Measurements from ENCODE around the gene KIF26B. TPM values are rescaled to one million over a fixed set of nuclear protein-coding genes. Genes with fewer than 3 reads are reported as not detected.

KIF26B gene
- total RNA-seq, 1 donor from 2014 or later: 2.1 TPM

- FAIRE-seq: no peak
These were observed 215.5 kb downstream of the KIF26B start for GRCh38 chr1:245370175-245370825.

GRCh38 chr1:245370905-245371581 lies 216.3 kb downstream of the KIF26B start:
- H3K27me3 ChIP-seq (ENCODE audit: control insufficient read depth, insufficient read depth, low read length): no peaks in the 10 kb centered on the region

More at GRCh38 chr1:245370175-245370825, 215.5 kb downstream of the KIF26B start:
- H3K4me3 ChIP-seq (ENCODE audit: low read depth, low read length): no peak overlapping the region
- no peaks in the 10 kb centered on the region for H3K27me3 ChIP-seq (ENCODE audit: control insufficient read depth, insufficient read depth, low read length)
- no peaks in the 10 kb centered on the region for H3K36me3 ChIP-seq (ENCODE audit: control insufficient read depth, insufficient read depth, low read length)
- no peak for DNase-seq (ENCODE audit: low read depth)
- TF ChIP-seq CTCF (IDR thresholded peaks at IDR 0.05; ENCODE audit: insufficient read depth, low read length, severe bottlenecking): no peak

GRCh38 chr1:245373131-245373530 lies 218.3 kb downstream of the KIF26B start:
- H3K36me3 ChIP-seq (ENCODE audit: control insufficient read depth, insufficient read depth, low read length): no peaks in the 10 kb centered on the region
- no peaks in the 10 kb centered on the region for H3K27me3 ChIP-seq (ENCODE audit: control insufficient read depth, insufficient read depth, low read length)
- H3K4me3 ChIP-seq (ENCODE audit: low read depth, low read length): no peak overlapping the region
- FAIRE-seq (no peak), DNase-seq (ENCODE audit: low read depth) (no peak)
- TF ChIP-seq CTCF (IDR thresholded peaks at IDR 0.05; ENCODE audit: insufficient read depth, low read length, severe bottlenecking): no peak

More at GRCh38 chr1:245370905-245371581, 216.3 kb downstream of the KIF26B start:
- no peak for DNase-seq (ENCODE audit: low read depth)
- Histone ChIP-seq H3K36me3 (ENCODE audit: control insufficient read depth, insufficient read depth, low read length) (no peaks in the 10 kb centered on the region), H3K4me3 (ENCODE audit: low read depth, low read length) (no peak overlapping the region)
- no peak for TF ChIP-seq CTCF (IDR thresholded peaks at IDR 0.05; ENCODE audit: insufficient read depth, low read length, severe bottlenecking)
- no peak for FAIRE-seq

- H3K36me3 ChIP-seq (ENCODE audit: control insufficient read depth, insufficient read depth, low read length): no peaks in the 10 kb centered on the region
- no peak overlapping the region for H3K4me3 ChIP-seq (ENCODE audit: low read depth, low read length)
- H3K27me3 ChIP-seq (ENCODE audit: control insufficient read depth, insufficient read depth, low read length): no peaks in the 10 kb centered on the region
- no peak for FAIRE-seq
- DNase-seq (ENCODE audit: low read depth): no peak
- no peak for TF ChIP-seq CTCF (IDR thresholded peaks at IDR 0.05; ENCODE audit: insufficient read depth, low read length, severe bottlenecking)
These were observed 221.1 kb downstream of the KIF26B start for GRCh38 chr1:245375789-245376460.

- DNase-seq (ENCODE audit: low read depth): no peak
- no peak for FAIRE-seq
- Histone ChIP-seq H3K4me3 (ENCODE audit: low read depth, low read length) (no peak overlapping the region), H3K36me3 (ENCODE audit: control insufficient read depth, insufficient read depth, low read length) (no peaks in the 10 kb centered on the region), H3K27me3 (ENCODE audit: control insufficient read depth, insufficient read depth, low read length) (no peaks in the 10 kb centered on the region)
- no peak for TF ChIP-seq CTCF (IDR thresholded peaks at IDR 0.05; ENCODE audit: insufficient read depth, low read length, severe bottlenecking)
These were observed 223.1 kb downstream of the KIF26B start for GRCh38 chr1:245377854-245378253.

Measured in bronchial epithelial cell (primary cell).